Measurements from ENCODE around the gene CAVIN2.

DNA sequence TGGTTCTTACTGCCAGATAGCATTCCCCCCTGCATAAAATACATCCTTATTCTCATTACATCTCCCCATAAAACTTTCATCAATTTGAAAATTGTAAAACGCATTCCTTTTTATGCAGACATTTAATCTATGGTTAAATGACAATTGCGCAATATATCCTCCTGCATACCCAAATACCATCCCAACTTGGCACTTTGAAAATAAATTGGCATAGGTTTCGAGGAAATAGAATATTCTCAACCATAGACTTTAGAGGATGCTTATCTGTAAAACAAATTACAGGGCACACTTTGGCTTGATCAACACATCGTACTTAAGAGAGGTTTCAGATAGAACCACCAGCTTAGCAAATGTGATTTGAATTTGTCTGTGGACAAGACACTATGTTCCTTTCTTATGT lies 31.0 kb upstream of the CAVIN2 start:
- TF ChIP-seq CTCF (IDR thresholded peaks at IDR 0.05) (no peak), POLR2A (IDR thresholded peaks at IDR 0.05; ENCODE audit: low read depth) (no peak)

Measured in esophagus muscularis mucosa (tissue), 3 donors.